ENCODE data around the gene ALDH3A1.
A peak's percentile ranks its signal among the peaks of the same experiment; 100 is the strongest.

ALDH3A1 gene

GRCh38 chr17:19759568-19760549 is 11.8 kb upstream of the ALDH3A1 start:
- peak; percentile 40 for DNase-seq

DNA sequence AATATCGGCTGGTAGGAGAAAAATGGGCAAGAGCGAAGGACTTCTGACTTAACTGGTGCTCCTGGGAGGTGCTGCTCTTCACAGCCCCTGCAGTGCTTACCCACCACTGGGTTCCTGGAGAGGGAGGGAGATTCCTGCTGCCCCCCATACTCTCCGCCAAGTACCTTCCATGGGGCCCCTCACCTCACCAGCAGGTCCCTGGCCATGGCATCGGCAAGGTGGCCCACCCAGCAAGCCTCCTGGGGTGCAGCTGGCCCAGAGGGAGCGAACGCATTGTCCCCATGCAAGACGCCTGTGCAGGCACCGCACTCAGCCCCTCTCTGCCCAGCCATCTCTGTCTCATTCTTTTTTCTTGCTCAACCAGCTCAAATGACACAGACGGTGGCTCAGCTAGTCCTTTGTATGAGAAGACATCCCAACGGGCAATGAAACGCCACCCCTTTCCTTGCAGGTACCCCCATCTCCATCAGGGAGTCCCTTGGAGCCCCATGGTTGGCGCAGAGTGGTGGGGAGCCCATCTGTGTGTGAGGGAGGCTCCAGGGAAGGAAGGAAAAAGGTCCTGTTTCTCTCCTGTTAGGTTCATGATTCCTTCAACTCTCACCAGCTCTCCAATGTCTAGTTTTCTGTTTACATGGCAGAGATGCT is 9.6 kb upstream of the ALDH3A1 start:
- DNase-seq, result no peak

DNA sequence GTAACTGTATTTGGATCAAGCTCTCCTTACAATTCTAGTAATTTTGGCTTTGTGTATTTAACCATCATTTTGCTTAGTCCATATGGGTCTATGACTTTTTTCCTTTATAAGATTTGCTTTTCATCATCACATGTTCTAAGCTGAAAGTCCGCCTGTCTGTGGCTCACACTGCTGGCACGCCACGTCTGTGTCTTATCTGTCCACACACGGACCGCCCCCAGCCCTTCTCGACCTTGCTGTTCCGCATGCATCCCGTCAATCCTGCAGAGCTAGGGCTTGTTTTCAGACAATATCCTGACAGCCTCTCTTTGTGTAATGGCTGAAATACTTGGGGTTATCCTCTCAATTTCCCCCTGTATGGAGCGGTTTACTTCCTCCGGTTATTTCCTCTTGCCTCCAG is 8.4 kb upstream of the ALDH3A1 start:
- no peak for DNase-seq

DNA sequence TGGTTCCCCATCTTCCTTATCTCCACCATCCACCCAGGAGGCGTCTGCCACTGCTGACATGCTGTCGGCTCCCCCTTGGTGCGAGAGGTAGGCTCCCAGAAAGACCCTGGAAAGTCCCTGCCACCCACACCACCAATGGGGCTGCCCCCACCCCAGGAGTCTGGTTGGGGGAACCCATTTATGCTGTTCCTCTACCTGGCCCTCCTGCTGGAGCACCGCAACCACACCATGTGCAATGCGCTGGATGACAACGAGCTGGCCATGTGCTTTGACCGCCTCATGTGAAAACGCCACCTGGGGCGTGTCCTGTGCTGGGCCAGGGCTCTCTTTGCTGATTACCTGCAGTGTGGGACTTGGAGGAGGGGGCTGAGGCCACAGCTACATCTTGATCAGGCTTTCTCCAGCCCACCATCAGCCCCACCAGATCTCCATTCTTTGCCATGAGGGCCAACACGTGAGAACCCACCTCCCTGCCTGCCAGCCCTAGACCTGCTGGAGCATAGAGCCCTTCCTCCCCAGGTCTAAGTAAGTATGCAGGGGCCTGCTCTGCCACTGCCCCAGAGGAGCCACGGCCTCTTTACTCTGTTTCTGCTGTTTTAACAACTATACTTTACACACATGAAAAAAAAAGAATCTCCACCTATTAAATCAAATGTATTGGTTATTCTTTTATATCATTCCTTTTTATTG is 7.9 kb upstream of the ALDH3A1 start:
- DNase-seq, result no peak

DNA sequence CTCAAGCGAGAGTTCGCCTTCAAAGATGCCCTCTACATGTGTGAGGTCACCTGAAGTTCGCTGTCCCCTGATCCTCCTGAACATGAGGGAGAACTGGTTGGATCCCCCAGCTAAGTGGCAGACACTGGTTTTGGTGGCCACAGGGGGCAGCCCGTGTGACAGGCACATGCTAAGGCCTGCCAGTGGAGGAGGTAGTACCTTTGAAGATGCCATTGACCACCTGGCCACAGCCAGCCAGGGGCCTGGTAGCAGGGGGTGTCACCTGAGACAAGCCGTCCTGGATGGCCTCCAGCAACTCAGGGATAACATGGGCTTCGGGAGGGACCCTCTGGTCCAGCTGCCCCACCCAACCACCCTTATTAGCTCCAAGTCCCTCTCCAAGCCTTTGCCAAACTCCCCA is 7.3 kb upstream of the ALDH3A1 start:
- DNase-seq, result no peak

GRCh38 chr17:19753661-19754463 is 5.8 kb upstream of the ALDH3A1 start:
- DNase-seq, result no peak

DNA sequence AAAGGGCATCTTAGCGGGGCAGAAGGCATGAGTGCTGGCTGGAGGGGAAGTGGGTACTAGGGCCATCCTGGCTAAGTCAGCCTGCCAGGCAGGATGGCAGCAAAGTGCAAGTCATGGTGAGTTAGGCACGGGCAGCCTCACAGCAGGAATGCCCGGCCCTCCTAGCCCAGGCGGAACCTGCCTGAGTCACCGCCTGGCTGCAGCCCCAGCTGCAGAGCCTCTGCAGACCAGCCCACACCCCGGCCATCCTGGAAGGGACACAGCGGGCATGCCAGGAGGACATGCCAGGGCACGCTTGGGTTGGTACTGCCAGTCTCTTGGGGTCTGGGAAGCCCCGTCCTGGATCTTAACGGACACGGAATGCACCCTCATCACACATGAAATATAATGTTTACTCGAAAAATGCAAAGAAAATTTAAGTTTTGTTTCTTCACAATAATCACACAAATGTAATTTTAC is 5.0 kb upstream of the ALDH3A1 start:
- DNase-seq, result no peak

GRCh38 chr17:19752216-19753050 is 4.3 kb upstream of the ALDH3A1 start:
- DNase-seq, result no peak

DNA sequence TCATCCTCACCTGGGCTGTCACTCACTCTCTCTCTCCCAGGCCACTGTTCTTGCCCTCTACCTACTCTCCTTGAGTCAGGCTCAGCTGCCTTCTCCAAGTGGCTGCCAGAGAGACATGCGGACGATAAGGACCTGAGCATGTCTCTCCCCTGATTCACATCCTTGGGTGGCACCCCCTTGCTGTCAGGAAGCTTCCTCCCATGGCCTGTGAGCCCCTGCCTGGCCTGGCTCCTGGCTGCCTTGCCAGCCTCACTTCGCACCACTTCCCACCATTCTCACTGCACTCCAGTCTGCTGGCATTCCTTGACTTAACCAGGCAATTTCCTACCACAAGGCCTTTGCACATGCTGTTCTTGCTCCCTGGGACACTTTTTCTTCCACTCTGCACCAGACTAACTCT is 2.7 kb upstream of the ALDH3A1 start:
- no peak for DNase-seq

DNA sequence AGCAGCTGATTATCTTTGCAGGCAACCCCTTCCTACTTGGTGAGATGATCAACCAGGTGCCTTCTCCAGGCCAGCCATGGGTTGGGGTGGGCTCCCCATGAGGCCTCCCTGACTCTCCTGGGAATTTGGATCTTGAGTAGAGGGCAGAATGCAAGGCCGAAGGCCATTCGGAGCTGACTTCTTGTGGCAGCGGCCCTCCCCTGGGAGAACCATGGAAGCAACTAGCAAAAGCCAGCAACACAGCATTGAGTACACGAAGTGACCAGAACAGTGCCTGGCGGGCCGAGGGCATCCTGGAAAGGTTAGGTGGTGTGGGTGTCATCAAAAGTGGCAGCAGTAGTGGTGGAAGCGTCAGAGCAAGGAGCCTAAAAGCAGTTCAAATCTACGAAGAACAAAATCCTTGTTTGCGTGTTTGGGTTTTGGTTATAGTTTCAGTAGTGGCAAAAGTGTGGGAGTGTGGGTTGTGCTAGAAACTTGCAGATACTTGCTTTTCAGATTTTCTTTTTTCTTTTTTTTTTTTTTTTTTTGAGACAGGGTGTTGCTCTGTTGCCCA is 2.0 kb upstream of the ALDH3A1 start:
- DNase-seq, result no peak

GRCh38 chr17:19748807-19749193 is 702 bp upstream of the ALDH3A1 start:
- no peak for DNase-seq

DNA sequence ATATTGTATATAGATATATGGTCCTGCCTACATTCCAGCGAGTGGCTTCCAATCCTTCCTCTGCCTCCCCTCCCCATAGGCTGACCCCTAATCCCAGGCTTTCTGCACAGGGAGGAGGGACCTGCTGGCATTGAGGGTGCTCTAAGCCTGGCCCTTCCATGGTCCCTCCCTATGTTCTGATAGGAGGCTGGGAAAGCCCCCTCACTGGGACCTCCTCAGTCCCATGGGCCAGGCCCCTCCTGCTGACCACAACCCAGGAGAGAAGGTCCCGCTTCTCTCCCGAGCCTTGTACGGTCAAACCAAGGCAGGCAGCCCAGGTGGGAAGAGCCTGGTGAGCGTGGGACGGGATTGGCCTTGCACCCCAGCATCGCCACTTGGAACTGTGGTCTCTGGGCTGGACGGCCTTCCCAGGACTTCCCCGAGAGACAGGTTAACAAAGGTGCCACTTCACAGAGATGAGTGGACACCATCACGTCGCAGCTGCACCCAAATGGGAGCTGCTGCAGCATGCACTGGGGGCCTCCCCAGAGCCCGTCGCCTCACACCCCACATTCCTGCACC is 859 bp downstream of the ALDH3A1 start:
- no peak for DNase-seq

DNA sequence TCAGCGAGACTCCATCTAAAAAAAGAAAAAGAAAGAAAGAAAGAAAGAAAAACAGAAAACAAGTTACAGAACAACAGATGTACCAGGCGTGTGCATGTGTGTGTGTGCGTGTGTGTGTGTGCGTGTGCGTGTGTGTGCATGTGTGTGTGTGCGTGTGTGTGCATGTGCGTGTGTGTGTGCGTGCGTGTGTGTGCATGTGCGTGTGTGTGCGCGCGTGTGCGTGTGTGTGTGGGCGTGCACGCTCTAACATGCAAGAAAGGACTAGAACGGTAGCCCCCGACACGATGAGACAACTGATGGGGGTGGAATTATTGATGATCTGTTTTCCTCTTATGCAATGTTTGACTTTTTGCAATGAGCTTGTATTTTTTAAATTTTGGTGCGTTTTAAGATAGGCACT is 1.6 kb downstream of the ALDH3A1 start:
- DNase-seq, result no peak

DNA sequence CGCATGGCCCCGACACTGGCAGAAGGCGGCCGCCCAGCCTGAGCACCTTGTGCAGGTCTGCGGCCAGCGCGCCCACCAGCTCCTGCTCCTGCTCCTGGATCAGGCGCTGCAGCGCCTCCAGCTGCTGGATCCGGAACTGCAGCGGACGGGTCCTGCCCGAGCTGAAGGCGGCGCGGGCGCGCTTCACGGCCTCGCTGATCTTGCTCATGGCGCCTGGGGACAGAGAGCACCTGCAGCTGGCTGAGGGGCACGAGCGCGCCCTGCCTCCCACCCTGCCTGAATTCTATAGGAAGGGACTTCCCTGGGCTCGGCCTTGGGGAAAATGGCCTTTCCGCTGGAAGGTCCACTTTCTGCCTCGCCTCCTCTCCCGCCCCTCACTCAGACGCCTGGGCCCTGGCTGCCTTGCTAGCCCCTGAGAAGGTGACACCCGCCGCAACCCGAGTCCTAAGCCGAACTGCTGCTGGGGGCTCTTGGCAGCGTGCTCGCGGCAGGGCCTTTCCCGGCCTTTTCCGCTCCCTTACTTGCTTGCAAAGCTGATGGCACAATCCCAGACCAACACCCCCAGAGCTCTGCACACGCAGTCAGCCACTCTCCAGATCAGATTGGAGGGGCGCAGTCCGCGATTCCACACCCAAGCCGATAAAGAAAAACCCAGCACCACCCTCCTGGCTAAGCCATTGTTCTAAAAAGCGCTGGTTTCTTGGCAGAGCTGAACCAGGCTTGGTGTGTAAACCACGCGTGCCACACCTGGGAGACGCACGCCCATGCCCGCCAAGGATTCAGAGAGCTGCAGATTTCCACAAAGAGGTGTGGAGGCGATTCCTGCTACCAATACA is 3.0 kb downstream of the ALDH3A1 start:
- peak; percentile 96 for DNase-seq

DNA sequence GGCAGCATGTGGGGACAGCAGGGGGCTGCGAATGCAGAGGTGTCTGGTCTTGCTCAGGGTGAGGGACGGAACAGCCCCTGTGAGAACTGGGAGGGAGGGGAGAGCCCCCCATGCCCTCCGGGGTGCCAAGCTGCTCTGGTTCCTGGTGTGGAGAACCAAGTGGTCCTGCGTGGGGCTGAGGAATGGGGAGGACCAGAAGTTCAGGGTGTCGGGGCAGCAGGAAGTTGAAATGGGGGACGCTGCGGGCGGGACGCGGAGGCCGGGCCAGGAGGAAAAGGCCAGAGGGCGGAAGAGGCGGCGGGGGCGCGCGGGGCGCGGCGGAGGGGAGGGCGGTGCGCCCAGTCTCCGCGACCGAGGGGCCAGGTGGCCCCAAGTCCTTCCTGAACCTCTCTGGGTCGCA is 3.6 kb downstream of the ALDH3A1 start:
- peak; percentile 63 for DNase-seq

- no peak for DNase-seq
Observed at GRCh38 chr17:19743101-19744100, 4.7 kb downstream of the ALDH3A1 start.

- no peak for DNase-seq
Observed at GRCh38 chr17:19742495-19742894, 5.6 kb downstream of the ALDH3A1 start.

GRCh38 chr17:19741832-19742457 is 6.2 kb downstream of the ALDH3A1 start:
- DNase-seq, result no peak

Measured in activated CD8-positive, alpha-beta memory T cell treated with anti-CD3 and anti-CD28 coated beads, Interleukin-2, amount 50 U/mL, for 48 hours (primary cell).